IPS-15b (cell line): ENCODE results near the gene MT2A.

Experiments used
- H3K27me3 ChIP-seq: one replicate; pipeline ENCODE4 v1.6.1; 2013; ENCODE audit warnings: low read length; ENCODE audit not compliant: control insufficient read depth, insufficient read depth
- H3K36me3 ChIP-seq: one replicate; pipeline ENCODE4 v1.6.1; 2013; ENCODE audit warnings: low read length; ENCODE audit not compliant: control insufficient read depth, insufficient read depth
- H3K4me1 ChIP-seq: one replicate; pipeline ENCODE4 v1.6.1; 2013; ENCODE audit warnings: mild to moderate bottlenecking, low read length; ENCODE audit not compliant: control insufficient read depth, insufficient read depth
- H3K4me3 ChIP-seq: one replicate; pipeline ENCODE4 v1.5.1; 2013; ENCODE audit warnings: low read depth, low read length
- H3K9ac ChIP-seq: one replicate; pipeline ENCODE4 v1.6.1; 2013; ENCODE audit warnings: low read depth, mild to moderate bottlenecking, low read length
- H3K9me3 ChIP-seq: one replicate; pipeline ENCODE4 v1.6.1; 2013; ENCODE audit warnings: mild to moderate bottlenecking, low read length; ENCODE audit not compliant: control insufficient read depth, insufficient read depth

Gene MT2A

GRCh38 chr16:56625943-56626654 lies 17.7 kb downstream of the MT2A start:
- Histone ChIP-seq H3K9ac (no peak overlapping the region), H3K4me3 (peak overlapping the region; percentile 67), H3K27me3 (peaks cover 91% of the 10 kb centered on the region)

GRCh38 chr16:56626685-56627084 lies 18.3 kb downstream of the MT2A start:
- H3K4me1 ChIP-seq, result peaks cover 8% of the 10 kb centered on the region
- H3K4me3 ChIP-seq, result peak overlapping the region; percentile 67
- H3K27me3 ChIP-seq, result peaks cover 93% of the 10 kb centered on the region
- H3K9ac ChIP-seq, result no peak overlapping the region
- H3K36me3 ChIP-seq, result no peaks in the 10 kb centered on the region
- H3K9me3 ChIP-seq, result no peaks in the 10 kb centered on the region

More at GRCh38 chr16:56625943-56626654, 17.7 kb downstream of the MT2A start:
- Histone ChIP-seq H3K36me3 (no peaks in the 10 kb centered on the region), H3K4me1 (peaks cover 14% of the 10 kb centered on the region), H3K9me3 (no peaks in the 10 kb centered on the region)

DNA sequence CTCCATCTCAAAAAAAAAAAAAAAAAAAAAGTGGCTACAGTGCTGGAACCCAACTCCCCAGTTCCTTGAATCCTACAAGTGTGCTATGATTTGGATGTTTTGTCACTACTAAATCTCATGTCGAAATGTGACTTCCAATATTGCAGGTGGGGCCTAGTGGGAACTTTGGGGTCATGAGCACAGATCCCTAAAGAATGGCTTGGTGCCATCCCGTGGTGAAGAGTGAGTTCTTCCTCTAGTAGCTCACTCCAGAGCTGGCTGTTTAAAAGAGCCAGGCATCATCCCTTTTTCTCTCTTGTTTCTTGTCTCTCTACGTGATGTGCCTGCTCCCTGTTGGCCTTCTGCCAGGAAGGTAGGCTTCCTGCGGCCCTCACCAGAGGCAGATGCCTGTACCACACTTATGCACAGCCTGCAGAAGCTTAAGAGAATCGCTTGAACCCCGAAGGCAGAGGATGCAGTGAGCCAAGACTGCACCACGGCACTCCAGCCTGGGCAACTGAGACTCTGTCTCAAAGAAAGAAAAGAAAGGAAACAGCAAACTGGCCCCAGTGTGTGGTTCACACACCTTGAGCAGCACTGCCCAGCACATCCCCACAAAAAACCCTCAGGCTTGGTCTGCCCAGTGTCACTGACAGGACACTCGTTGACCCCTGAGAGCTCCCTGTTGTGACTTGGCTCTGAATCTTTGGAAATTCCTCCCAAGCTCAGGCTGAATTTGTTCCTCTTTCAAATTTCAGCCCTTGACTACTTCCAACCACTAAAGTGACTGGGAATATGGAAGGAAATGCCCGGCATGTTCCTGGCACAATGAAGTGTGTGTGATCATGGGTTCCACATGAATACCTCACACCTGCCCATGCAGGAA lies 20.3 kb downstream of the MT2A start:
- H3K36me3 ChIP-seq, result no peaks in the 10 kb centered on the region
- no peaks in the 10 kb centered on the region for H3K9me3 ChIP-seq
- no peak overlapping the region for H3K9ac ChIP-seq
- no peak overlapping the region for H3K4me3 ChIP-seq
- H3K27me3 ChIP-seq, result peaks cover 96% of the 10 kb centered on the region
- peaks cover 3% of the 10 kb centered on the region for H3K4me1 ChIP-seq

DNA sequence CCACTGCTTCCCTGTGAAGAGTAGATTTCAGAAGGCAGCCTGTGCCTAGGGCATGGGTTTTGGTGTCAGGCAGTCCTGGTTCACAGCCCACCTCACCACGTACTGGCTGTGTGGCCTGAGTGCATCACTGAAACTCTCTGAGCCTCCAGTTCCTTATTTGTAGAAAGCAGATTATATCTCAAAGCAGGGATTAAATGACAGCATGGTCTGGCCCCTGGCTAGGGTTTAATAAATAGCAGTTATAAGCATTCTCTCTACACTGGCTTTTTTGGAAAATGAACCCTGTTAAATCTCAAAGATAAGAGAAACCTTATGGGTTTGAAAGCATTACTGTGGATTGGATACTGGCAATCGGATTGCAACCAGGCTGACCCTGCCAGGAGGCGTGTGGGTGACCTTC lies 21.1 kb downstream of the MT2A start:
- Histone ChIP-seq H3K9ac (no peak overlapping the region), H3K36me3 (no peaks in the 10 kb centered on the region), H3K4me1 (peaks cover 3% of the 10 kb centered on the region), H3K27me3 (peaks cover 96% of the 10 kb centered on the region), H3K4me3 (no peak overlapping the region), H3K9me3 (no peaks in the 10 kb centered on the region)

GRCh38 chr16:56630134-56630533 lies 21.8 kb downstream of the MT2A start:
- peak overlapping the region; percentile 14 for H3K4me3 ChIP-seq
- no peak overlapping the region for H3K9ac ChIP-seq
- H3K27me3 ChIP-seq, result peaks cover 96% of the 10 kb centered on the region
- peaks cover 3% of the 10 kb centered on the region for H3K4me1 ChIP-seq
- no peaks in the 10 kb centered on the region for H3K9me3 ChIP-seq
- H3K36me3 ChIP-seq, result no peaks in the 10 kb centered on the region

DNA sequence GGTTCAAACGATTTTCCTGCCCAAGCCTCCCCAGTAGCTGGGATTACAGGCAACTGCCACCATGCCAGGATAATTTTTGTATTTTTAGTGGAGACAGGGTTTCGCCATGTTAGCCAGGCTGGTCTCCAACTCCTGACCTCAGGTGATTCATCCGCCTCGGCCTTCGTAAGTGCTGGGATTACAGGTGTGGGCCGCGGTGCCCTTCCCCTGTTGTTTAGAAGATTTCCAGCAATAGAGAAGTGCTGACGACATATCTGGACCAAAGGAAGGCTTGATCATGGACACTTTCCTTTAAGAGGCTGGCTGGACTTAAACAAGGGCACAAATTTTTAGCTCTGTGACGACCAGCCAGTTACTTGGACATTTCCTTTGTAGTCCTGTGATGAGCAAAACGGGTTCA lies 22.8 kb downstream of the MT2A start:
- H3K36me3 ChIP-seq, result no peaks in the 10 kb centered on the region
- H3K9ac ChIP-seq, result no peak overlapping the region
- no peaks in the 10 kb centered on the region for H3K4me1 ChIP-seq
- H3K4me3 ChIP-seq, result no peak overlapping the region
- peaks cover 96% of the 10 kb centered on the region for H3K27me3 ChIP-seq
- H3K9me3 ChIP-seq, result no peaks in the 10 kb centered on the region

- no peaks in the 10 kb centered on the region for H3K36me3 ChIP-seq
- H3K27me3 ChIP-seq, result peaks cover 96% of the 10 kb centered on the region
- H3K4me3 ChIP-seq, result peak overlapping the region; percentile 43
- H3K9ac ChIP-seq, result no peak overlapping the region
- H3K4me1 ChIP-seq, result no peaks in the 10 kb centered on the region
- H3K9me3 ChIP-seq, result no peaks in the 10 kb centered on the region
These were observed 23.4 kb downstream of the MT2A start for GRCh38 chr16:56631832-56632155.

DNA sequence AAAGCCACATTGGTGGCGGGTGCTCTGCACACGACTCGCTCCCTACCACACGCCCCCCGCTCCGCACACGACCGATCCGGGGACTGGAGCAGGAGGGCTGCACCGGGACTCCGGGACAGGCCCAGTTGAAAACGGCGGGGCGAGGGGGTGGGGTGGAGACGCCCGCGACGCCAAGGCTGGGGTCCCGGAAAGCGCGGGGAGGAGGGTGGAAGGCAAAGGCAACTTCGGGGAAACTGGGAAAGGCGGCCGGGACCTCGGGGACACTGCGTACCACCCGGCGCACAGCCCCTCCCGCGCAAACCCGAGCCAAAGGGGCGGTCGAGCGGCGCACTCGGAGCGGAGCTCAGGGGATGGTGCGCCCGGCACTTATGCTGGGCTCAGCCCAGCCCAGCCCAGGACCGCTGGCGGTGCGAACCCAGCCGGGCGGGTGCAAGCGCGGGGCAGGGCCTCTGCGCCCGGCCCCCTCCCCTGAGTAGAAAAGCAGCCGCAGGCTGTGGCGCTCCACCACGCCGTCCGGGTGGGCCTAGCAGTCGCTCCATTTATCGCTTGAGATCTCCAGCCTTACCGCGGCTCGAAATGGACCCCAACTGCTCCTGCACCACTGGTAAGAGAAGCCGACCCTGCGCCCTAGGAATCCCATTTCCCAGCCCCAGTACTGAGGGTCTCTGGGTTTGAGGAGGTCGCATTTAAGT lies 23.9 kb downstream of the MT2A start, which contains the start of gene MT1M:
TSS of gene MT1M (plus strand) at position 504 of the 692 bp plus-strand sequence. CDS start at position 577, 73 bp downstream.
- no peaks in the 10 kb centered on the region for H3K9me3 ChIP-seq
- H3K36me3 ChIP-seq, result no peaks in the 10 kb centered on the region
- peak within 1 kb of the TSS; percentile 43 for H3K4me3 ChIP-seq
- H3K27me3 ChIP-seq, result peaks cover 96% of the 10 kb centered on the region
- no peak within 1 kb of the TSS for H3K9ac ChIP-seq
- no peaks in the 10 kb centered on the region for H3K4me1 ChIP-seq

- H3K36me3 ChIP-seq, result no peaks in the 10 kb centered on the region
- no peaks in the 10 kb centered on the region for H3K9me3 ChIP-seq
- peak overlapping the region; percentile 43 for H3K4me3 ChIP-seq
- H3K9ac ChIP-seq, result no peak overlapping the region
- H3K27me3 ChIP-seq, result peaks cover 99% of the 10 kb centered on the region
- no peaks in the 10 kb centered on the region for H3K4me1 ChIP-seq
These were observed 24.5 kb downstream of the MT2A start for GRCh38 chr16:56632848-56633365.

- Histone ChIP-seq H3K4me3 (no peak overlapping the region), H3K9ac (no peak overlapping the region), H3K27me3 (peaks cover 100% of the 10 kb centered on the region), H3K9me3 (no peaks in the 10 kb centered on the region), H3K4me1 (no peaks in the 10 kb centered on the region), H3K36me3 (no peaks in the 10 kb centered on the region)
These were observed 25.2 kb downstream of the MT2A start for GRCh38 chr16:56633535-56633934.

DNA sequence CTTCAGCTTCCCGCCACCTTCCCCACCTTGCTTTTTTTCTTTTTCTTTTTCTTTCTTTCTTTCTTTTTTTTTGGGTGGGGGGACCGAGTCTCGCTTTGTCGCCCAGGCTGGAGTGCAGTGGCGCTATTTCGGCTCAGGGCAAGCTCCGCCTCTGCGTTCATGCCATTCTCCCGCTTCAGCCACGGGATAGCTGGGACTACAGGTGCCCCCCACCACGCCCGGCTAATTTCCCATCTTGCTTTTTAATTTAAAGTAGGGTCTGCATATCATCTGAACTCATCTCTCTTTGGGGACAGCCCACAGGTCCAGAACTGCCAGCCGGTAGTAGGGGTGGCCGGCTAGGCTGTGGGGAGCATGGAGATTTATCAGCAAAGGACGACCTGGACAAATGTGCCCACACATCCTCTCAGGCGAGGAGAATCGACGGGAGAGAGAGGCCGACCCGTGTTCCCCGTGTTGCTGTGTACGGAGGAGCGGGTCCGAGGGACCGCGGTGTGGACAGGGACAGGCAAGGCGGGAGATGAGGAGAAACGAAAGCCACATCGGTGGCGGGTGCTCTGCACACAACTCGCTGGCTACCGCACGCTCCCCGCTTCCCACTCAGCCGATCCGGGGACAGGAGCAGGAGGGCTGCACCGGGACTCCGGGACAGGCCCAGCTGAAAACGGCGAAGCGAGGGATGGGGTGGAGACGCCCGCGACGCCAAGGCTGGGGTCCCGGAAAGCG lies 26.5 kb downstream of the MT2A start:
- H3K36me3 ChIP-seq, result no peaks in the 10 kb centered on the region
- H3K27me3 ChIP-seq, result peaks cover 100% of the 10 kb centered on the region
- no peak overlapping the region for H3K9ac ChIP-seq
- H3K4me3 ChIP-seq, result peak overlapping the region; percentile 26
- H3K9me3 ChIP-seq, result no peaks in the 10 kb centered on the region
- peaks cover 3% of the 10 kb centered on the region for H3K4me1 ChIP-seq
